CD14-positive monocyte (primary cell): Measurements from ENCODE around the gene LAMB2. TPM values are rescaled to one million over a fixed set of nuclear protein-coding genes. Genes with fewer than 3 reads are reported as not detected.

Experiments used
- DNase-seq, 3 donors: peaks; one replicate each; pipeline ENCODE4 v3.0.0-alpha.2; 2011 to 2022
- H2AFZ ChIP-seq: 2 replicates; pipeline ENCODE4 v1.6.0; 2012; ENCODE audit warnings: mild to moderate bottlenecking, low read depth, low read length, inconsistent platforms; ENCODE audit not compliant: insufficient read depth, poor library complexity, severe bottlenecking
- H3K27ac ChIP-seq, 2 donors: 1 replicate in 1 of 2; 2 replicates in 1 of 2; pipeline ENCODE4 v1.5.1; 2012 to 2013; ENCODE audit warnings: low read length in 2 of 2, control low read depth in 1 of 2, inconsistent platforms in 1 of 2, low read depth in 1 of 2, mild to moderate bottlenecking in 1 of 2
- H3K27me3 ChIP-seq, 2 donors: one replicate each; pipeline versions ENCODE4 v1.6.0 to v1.6.1; 2011 to 2013; ENCODE audit warnings: low read length in 2 of 2; ENCODE audit not compliant: control insufficient read depth in 2 of 2, insufficient read depth in 2 of 2
- H3K36me3 ChIP-seq, 2 donors: replicated peaks in 1 of 2; 1 replicate in 1 of 2; 2 replicates in 1 of 2; pipeline versions ENCODE4 v1.5.1 to v1.6.1; 2012 to 2013; ENCODE audit warnings: low read length in 2 of 2, control low read depth in 1 of 2, inconsistent platforms in 1 of 2, mild to moderate bottlenecking in 1 of 2; ENCODE audit not compliant: insufficient read depth in 2 of 2, control insufficient read depth in 1 of 2
- H3K4me1 ChIP-seq, 2 donors: 1 replicate in 1 of 2; 2 replicates in 1 of 2; pipeline versions ENCODE4 v1.5.1 to v1.6.1; 2012 to 2013; ENCODE audit warnings: low read length in 2 of 2, control low read depth in 1 of 2, inconsistent platforms in 1 of 2, mild to moderate bottlenecking in 1 of 2, moderate library complexity in 1 of 2; ENCODE audit not compliant: insufficient read depth in 2 of 2, control insufficient read depth in 1 of 2
- H3K4me2 ChIP-seq: replicated peaks from 2 replicates; pipeline ENCODE3; 2012; ENCODE audit warnings: low read length, moderate library complexity, mild to moderate bottlenecking; ENCODE audit not compliant: poor library complexity, severe bottlenecking; ENCODE audit errors: extremely low read depth
- H3K4me3 ChIP-seq, 3 experiments: fragments of 200-600 bp in 1 of 3; sonication (generic) in 1 of 3; replicated peaks in 1 of 3; 1 replicate in 2 of 3; 2 replicates in 1 of 3; pipeline ENCODE4 v1.5.1; 2011 to 2013; ENCODE audit warnings: low read length in 3 of 3, mild to moderate bottlenecking in 3 of 3, control low read depth in 2 of 3, low read depth in 2 of 3, inconsistent platforms in 1 of 3, moderate library complexity in 1 of 3
- H3K79me2 ChIP-seq: 2 replicates; pipeline ENCODE4 v1.6.0; 2012; ENCODE audit warnings: mild to moderate bottlenecking, control low read depth, inconsistent platforms, low read length, moderate library complexity; ENCODE audit not compliant: insufficient read depth
- H3K9ac ChIP-seq: 2 replicates; pipeline ENCODE4 v1.6.0; 2017; ENCODE audit warnings: low read length, mild to moderate bottlenecking; ENCODE audit not compliant: insufficient read depth, poor library complexity, severe bottlenecking
- H3K9me3 ChIP-seq, 2 donors: replicated peaks in 1 of 2; 1 replicate in 1 of 2; 2 replicates in 1 of 2; pipeline versions ENCODE4 v1.5.1 to v1.6.1; 2012 to 2013; ENCODE audit warnings: low read length in 2 of 2, control low read depth in 1 of 2; ENCODE audit not compliant: control insufficient read depth in 1 of 2, insufficient read depth in 1 of 2
- H4K20me1 ChIP-seq: 2 replicates; pipeline ENCODE4 v1.6.0; 2012; ENCODE audit warnings: mild to moderate bottlenecking, low read length, control low read depth, moderate library complexity; ENCODE audit not compliant: insufficient read depth
- H3K27ac Mint-ChIP-seq, 7 donors: one replicate each; pipeline ENCODE4 v1.8.0; 2020; ENCODE audit warnings: mild to moderate bottlenecking in 7 of 7, mixed read lengths in 7 of 7, moderate library complexity in 6 of 7, inconsistent platforms in 2 of 7
- H3K27me3 Mint-ChIP-seq, 3 donors: one replicate each; pipeline ENCODE4 v1.8.0; 2021 to 2022; ENCODE audit warnings: low read depth in 3 of 3, mild to moderate bottlenecking in 3 of 3, mixed read lengths in 3 of 3, moderate library complexity in 3 of 3, inconsistent platforms in 1 of 3
- H3K36me3 Mint-ChIP-seq, 2 donors: one replicate each; pipeline ENCODE4 v1.8.0; 2020; ENCODE audit warnings: mixed read lengths in 2 of 2, inconsistent platforms in 1 of 2, mild to moderate bottlenecking in 1 of 2
- H3K4me1 Mint-ChIP-seq: one replicate; pipeline ENCODE4 v1.8.0; 2020; ENCODE audit warnings: mild to moderate bottlenecking, mixed read lengths
- H3K4me3 Mint-ChIP-seq, 2 donors: one replicate each; pipeline ENCODE4 v1.8.0; 2020; ENCODE audit warnings: mild to moderate bottlenecking in 2 of 2, mixed read lengths in 2 of 2, moderate library complexity in 1 of 2
- H3K9me3 Mint-ChIP-seq, 7 donors: one replicate each; pipeline ENCODE4 v1.8.0; 2020 to 2022; ENCODE audit warnings: mixed read lengths in 7 of 7, mild to moderate bottlenecking in 6 of 7, moderate library complexity in 6 of 7, inconsistent platforms in 2 of 7
- CTCF ChIP-seq: fragments of 200-600 bp; IDR thresholded peaks from one replicate; pipeline ENCODE4 v1.8.0; 2022; ENCODE audit warnings: antibody characterized with exemption, mild to moderate bottlenecking
- WGBS: methylation state at CpG from one replicate; pipeline ENCODE4 v1.1.5; 2013; ENCODE audit warnings: missing lambda C conversion rate; ENCODE audit not compliant: insufficient coverage; 5-methylcytosine and 5-hydroxymethylcytosine counted together
- intact Hi-C, 2 donors: fragments of 100-400 bp; cut with micrococcal nuclease; formaldehyde crosslinking; loops; one replicate each; pipeline versions ENCODE4 v1.15.0 to v1.15.1; 2023
- polyA plus RNA-seq, 3 donors: library from polyadenylated mRNA; depleted of rRNA in 1 of 3; unstranded in 2 of 3; stranded (reverse) in 1 of 3; fragments of 300-500 nt in 2 of 3; fragments of >200 nt in 1 of 3; fragmentation: Illumina TruSeq in 2 of 3; gene quantifications; 1 replicate in 2 of 3; 2 replicates in 1 of 3; pipeline ENCODE4 v1.2.3, GENCODE V29; 2012 to 2021

Gene LAMB2
- polyA plus RNA-seq, 3 donors, result 4.0 to 59.3 (median 7.6) TPM

GRCh38 chr3:49135499-49135898 is 2.6 kb upstream of the LAMB2 start:
- H3K36me3 Mint-ChIP-seq, result no peaks in the 10 kb centered on the region
- H3K4me1 Mint-ChIP-seq, result peaks cover 29% of the 10 kb centered on the region
- 89% methylated on average over 3 of the region's 4 CpGs for WGBS
- H3K27ac Mint-ChIP-seq, result no peak overlapping the region
- H3K9me3 Mint-ChIP-seq, result peaks cover 0 to 4% (median 0%) of the 10 kb centered on the region in 7 donors
- Histone ChIP-seq H3K9me3 (no peaks in the 10 kb centered on the region), H3K4me3 (no peak overlapping the region), H3K79me2 (no peaks in the 10 kb centered on the region), H3K27ac (no peak overlapping the region), H4K20me1 (no peaks in the 10 kb centered on the region), H3K36me3 (no peaks in the 10 kb centered on the region), H3K4me1 (peaks cover 14 to 20% of the 10 kb centered on the region in 2 donors), H3K27me3 (no peaks in the 10 kb centered on the region), H3K4me2 (no peak overlapping the region), H2AFZ (no peak overlapping the region), H3K9ac (no peak overlapping the region)
- no peak for TF ChIP-seq CTCF
- H3K4me3 Mint-ChIP-seq, result no peak overlapping the region
- intact Hi-C loops, result loop anchor here in 1 of 2 donors (10.0 kb wide), 1 partner anchor 151 kb away; no protein-coding TSS in a partner anchor
- no peak for DNase-seq
- peaks cover 4 to 6% (median 5%) of the 10 kb centered on the region in 3 donors for H3K27me3 Mint-ChIP-seq

GRCh38 chr3:49134471-49135265 is 1.8 kb upstream of the LAMB2 start:
- Mint-ChIP-seq H3K36me3 (no peaks in the 10 kb centered on the region), H3K4me3 (no peak overlapping the region), H3K4me1 (peaks cover 29% of the 10 kb centered on the region), H3K27me3 (peaks cover 2 to 5% (median 4%) of the 10 kb centered on the region in 3 donors), H3K9me3 (peaks cover 0 to 3% (median 0%) of the 10 kb centered on the region in 7 donors), H3K27ac (peak overlapping the region in 1 of 7 donors; percentile 45)
- no peak for DNase-seq
- H3K4me3 ChIP-seq, result no peak overlapping the region
- H4K20me1 ChIP-seq, result no peaks in the 10 kb centered on the region
- H3K9me3 ChIP-seq, result no peaks in the 10 kb centered on the region
- no peak overlapping the region for H3K9ac ChIP-seq
- no peaks in the 10 kb centered on the region for H3K79me2 ChIP-seq
- peaks cover 14 to 20% of the 10 kb centered on the region in 2 donors for H3K4me1 ChIP-seq
- H3K36me3 ChIP-seq, result no peaks in the 10 kb centered on the region
- WGBS, result 80% methylated on average over 3 of the region's 3 CpGs
- TF ChIP-seq CTCF, result no peak
- no peak overlapping the region for H3K4me2 ChIP-seq
- no peak overlapping the region for H2AFZ ChIP-seq
- H3K27ac ChIP-seq, result no peak overlapping the region
- intact Hi-C loops, result loop anchor here in 1 of 2 donors (10.0 kb wide), 1 partner anchor 150 kb away; no protein-coding TSS in a partner anchor
- no peaks in the 10 kb centered on the region for H3K27me3 ChIP-seq
